Stomach (tissue), 4 donors: Measurements from ENCODE around the gene PLD3.

Experiments used
- CTCF ChIP-seq, 7 experiments: fragments of 450-650 bp in 4 of 7; fragments of 200-600 bp in 3 of 7; sonication (generic) in 3 of 7; IDR thresholded peaks; one replicate each; pipeline ENCODE4 v1.5.1; 2016 to 2019; ENCODE audit warnings: antibody characterized with exemption in 7 of 7, control low read depth in 2 of 7, mild to moderate bottlenecking in 1 of 7
- EP300 ChIP-seq: sonication (generic); formaldehyde crosslinking; IDR thresholded peaks from one replicate; pipeline ENCODE4 v1.6.1; 2017; ENCODE audit warnings: antibody characterized with exemption
- POLR2A ChIP-seq, 4 donors: fragments of 450-650 bp; IDR thresholded peaks; one replicate each; pipeline ENCODE4 v1.6.1; 2016; ENCODE audit warnings: antibody characterized with exemption in 4 of 4, control low read depth in 2 of 4, mild to moderate bottlenecking in 1 of 4, moderate library complexity in 1 of 4
- POLR2AphosphoS5 ChIP-seq, 3 donors: sonication (generic); formaldehyde crosslinking; IDR thresholded peaks; one replicate each; pipeline ENCODE4 v1.6.1; 2016; ENCODE audit warnings: antibody characterized with exemption in 3 of 3

GRCh38 chr19:40411125-40411842 lies 62.8 kb downstream of the PLD3 start:
- no peak for TF ChIP-seq POLR2AphosphoS5 (IDR thresholded peaks at IDR 0.05)
- no peak for TF ChIP-seq EP300
- TF ChIP-seq CTCF (IDR thresholded peaks at IDR 0.05), result no peak
- TF ChIP-seq POLR2A (IDR thresholded peaks at IDR 0.05), result no peak
